Large intestine (tissue), 3 donors: ENCODE data around the gene TLK1. TPM values are rescaled to one million over a fixed set of nuclear protein-coding genes. Genes with fewer than 3 reads are reported as not detected.
"Not testable (repeated sequence)": the region's sequence is repeated elsewhere in the genome, so short reads cannot be mapped to it uniquely, and the experiment has no call there.

Experiments
- DNase-seq, 2 donors: peaks; one replicate each; pipeline versions ENCODE4 v3.0.0 to v3.0.0-alpha.2; 2013
- H3K27ac ChIP-seq: one replicate; pipeline ENCODE4 v1.5.1; 2013; ENCODE audit warnings: low read length
- H3K27me3 ChIP-seq: 2 replicates; pipeline ENCODE4 v1.6.1; 2013; ENCODE audit warnings: low read length; ENCODE audit not compliant: control insufficient read depth, insufficient read depth
- H3K36me3 ChIP-seq: 2 replicates; pipeline ENCODE4 v1.6.1; 2013; ENCODE audit warnings: low read length; ENCODE audit not compliant: control insufficient read depth, insufficient read depth
- H3K4me1 ChIP-seq: one replicate; pipeline ENCODE4 v1.6.1; 2013; ENCODE audit warnings: low read length; ENCODE audit not compliant: control insufficient read depth, insufficient read depth
- H3K4me3 ChIP-seq: one replicate; pipeline ENCODE4 v1.5.1; 2013; ENCODE audit warnings: low read length
- H3K9me3 ChIP-seq: one replicate; pipeline ENCODE4 v1.6.1; 2013; ENCODE audit warnings: mild to moderate bottlenecking, low read depth, low read length, moderate library complexity; ENCODE audit not compliant: control insufficient read depth
- WGBS: methylation state at CpG from one replicate; pipeline ENCODE4 v1.1.5; 2013; ENCODE audit warnings: low lambda C conversion rate; ENCODE audit not compliant: insufficient coverage; 5-methylcytosine and 5-hydroxymethylcytosine counted together
- polyA plus RNA-seq: library from polyadenylated mRNA; unstranded; fragments of 120-200 nt; gene quantifications from one replicate; pipeline ENCODE4 v1.2.1, GENCODE V29; 2013

The TLK1 gene
- polyA plus RNA-seq, 1 donor: 32.8 TPM

DNA sequence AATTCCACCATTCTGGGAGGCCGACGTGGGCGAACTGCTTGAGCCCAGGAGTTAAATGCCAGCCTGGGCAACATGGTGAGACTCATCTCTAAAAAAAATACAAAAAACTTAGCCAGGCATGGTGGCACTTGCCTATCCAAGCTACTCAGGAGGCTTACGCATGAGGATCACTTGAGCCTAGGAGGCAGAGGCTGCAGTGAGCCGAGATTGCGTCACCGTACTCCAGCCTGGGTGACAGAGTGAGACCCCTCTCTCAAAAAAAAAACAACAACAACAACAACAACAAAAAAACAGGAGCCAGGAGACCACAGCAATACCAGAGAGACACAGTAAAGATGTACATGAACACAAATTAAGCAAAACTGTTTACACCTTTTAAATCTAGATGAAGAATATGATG, 52.9 kb downstream of the TLK1 start:
- no peak overlapping the region for H3K4me3 ChIP-seq
- H3K4me1 ChIP-seq: no peaks in the 10 kb centered on the region
- H3K36me3 ChIP-seq: peaks cover 2% of the 10 kb centered on the region
- WGBS: no CpG with 5 or more reads among the region's 7 CpGs
- H3K9me3 ChIP-seq: no peaks in the 10 kb centered on the region
- no peak for DNase-seq
- H3K27me3 ChIP-seq: no peaks in the 10 kb centered on the region
- no peak overlapping the region for H3K27ac ChIP-seq

DNA sequence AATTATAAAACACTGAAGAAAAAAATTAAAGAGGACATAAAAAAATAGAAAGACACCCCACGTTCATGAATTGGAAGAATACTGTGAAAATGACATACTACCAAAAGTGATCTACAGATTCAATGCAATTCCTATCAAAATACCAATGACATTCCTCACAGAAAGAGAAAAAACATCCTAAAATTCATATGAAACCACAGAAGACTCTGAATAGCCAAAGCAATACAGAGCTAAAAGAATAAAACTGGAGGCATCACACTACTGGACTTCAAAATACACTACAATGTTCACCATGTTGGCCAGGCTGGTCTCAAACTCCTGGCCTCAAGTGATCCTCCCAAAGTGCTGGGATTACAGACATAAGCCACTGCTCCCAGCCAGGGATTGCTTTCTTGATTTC, 56.3 kb downstream of the TLK1 start:
- WGBS: no CpG with 5 or more reads among the region's 1 CpG
- Histone ChIP-seq H3K27ac (no peak overlapping the region), H3K9me3 (no peaks in the 10 kb centered on the region), H3K27me3 (no peaks in the 10 kb centered on the region), H3K4me3 (no peak overlapping the region), H3K36me3 (peaks cover 5% of the 10 kb centered on the region), H3K4me1 (no peaks in the 10 kb centered on the region)
- no peak for DNase-seq

DNA sequence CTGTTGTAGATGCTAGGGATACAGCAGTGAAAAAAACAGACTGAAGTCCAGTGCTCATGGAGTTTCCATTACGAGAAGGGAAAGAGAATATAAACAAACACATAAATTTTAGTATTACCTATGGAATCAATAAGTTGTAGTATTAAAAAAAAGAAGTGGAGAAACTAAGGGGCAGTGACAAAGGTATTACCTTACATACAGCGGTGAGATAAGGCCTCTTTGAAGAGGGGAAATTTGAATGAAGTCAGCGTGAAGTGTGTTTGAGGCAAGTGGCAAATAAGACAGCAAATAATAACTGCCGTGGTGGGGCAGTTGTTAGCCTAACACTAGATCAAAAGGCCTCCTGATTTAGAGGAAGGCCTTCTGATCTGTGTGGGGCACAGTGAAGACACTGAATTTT, 57.9 kb downstream of the TLK1 start:
- no peaks in the 10 kb centered on the region for H3K27me3 ChIP-seq
- no peaks in the 10 kb centered on the region for H3K4me1 ChIP-seq
- H3K4me3 ChIP-seq: no peak overlapping the region
- no peak overlapping the region for H3K27ac ChIP-seq
- H3K9me3 ChIP-seq: peaks cover 2% of the 10 kb centered on the region
- peaks cover 5% of the 10 kb centered on the region for H3K36me3 ChIP-seq
- WGBS: 35% methylated on average over 2 of the region's 4 CpGs
- no peak for DNase-seq

DNA sequence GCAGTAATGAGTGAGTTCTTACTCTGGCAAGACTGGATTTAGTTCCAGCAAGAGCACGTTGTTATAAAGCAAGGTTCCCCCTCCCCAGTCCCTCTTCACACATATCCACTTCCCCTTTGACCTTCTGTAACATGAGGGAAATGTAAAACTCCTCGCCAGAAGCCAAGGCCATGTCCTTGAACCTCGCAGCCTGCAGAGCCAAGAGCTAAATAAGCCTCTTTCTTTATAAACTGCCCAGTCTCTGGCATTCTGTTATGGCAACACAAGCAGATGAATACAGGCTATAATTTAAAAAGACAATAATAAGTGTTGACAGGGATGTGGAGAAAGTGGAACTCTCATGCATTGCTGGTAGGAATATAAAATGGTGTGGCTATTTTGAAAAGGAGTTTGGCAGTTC, 60.3 kb downstream of the TLK1 start:
- no CpG with 5 or more reads among the region's 3 CpGs for WGBS
- no peaks in the 10 kb centered on the region for H3K27me3 ChIP-seq
- H3K27ac ChIP-seq: no peak overlapping the region
- H3K9me3 ChIP-seq: peaks cover 12% of the 10 kb centered on the region
- DNase-seq: no peak
- no peaks in the 10 kb centered on the region for H3K4me1 ChIP-seq
- H3K4me3 ChIP-seq: no peak overlapping the region
- peaks cover 5% of the 10 kb centered on the region for H3K36me3 ChIP-seq

DNA sequence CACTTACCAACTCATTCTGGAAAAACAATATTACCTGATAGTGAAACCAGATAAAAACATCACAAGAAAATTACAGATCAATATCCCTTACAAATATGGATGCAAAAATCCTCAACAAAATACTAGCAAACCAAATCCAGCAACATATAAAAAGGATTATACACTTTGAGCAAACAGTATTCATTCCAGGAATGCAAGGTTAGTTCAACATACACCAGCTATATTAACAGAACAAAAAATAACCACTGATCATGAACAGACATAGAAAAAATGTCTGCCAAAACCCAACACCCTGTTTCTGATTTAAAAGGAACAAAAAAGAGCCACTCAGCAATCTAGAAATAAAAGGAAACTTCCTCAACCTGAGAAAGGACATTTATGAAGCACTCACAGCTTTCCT, 62.1 kb downstream of the TLK1 start:
- no peak overlapping the region for H3K4me3 ChIP-seq
- H3K36me3 ChIP-seq: peaks cover 5% of the 10 kb centered on the region
- H3K4me1 ChIP-seq: no peaks in the 10 kb centered on the region
- no peak overlapping the region for H3K27ac ChIP-seq
- DNase-seq: no peak
- H3K27me3 ChIP-seq: no peaks in the 10 kb centered on the region
- peaks cover 12% of the 10 kb centered on the region for H3K9me3 ChIP-seq

DNA sequence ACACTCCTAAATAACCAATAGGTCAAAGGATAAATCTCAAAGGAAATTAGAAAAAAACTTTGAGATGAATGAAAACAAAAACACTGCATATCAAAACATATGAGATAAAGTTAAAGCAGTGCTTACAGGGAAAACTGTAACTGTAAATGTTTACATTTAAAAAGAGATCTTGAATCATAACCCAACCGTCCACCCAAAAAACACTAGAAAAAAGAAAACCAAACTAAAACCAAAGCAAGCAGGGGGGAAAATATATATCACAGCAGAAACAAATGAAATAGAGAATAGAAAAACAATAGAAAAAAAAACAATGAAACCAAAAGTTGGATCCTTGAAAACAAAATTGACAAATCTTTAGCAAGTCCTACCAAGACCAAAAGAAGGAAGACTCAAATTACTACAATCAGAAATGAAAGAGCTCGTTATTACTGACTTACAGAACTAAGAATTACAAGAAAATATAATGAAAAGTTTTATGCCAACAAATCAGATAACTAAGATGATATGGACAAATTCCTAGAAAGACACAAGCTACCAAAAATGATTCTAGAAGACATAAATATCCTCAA, 65.6 kb downstream of the TLK1 start:
- peaks cover 4% of the 10 kb centered on the region for H3K36me3 ChIP-seq
- no peaks in the 10 kb centered on the region for H3K27me3 ChIP-seq
- WGBS: 88% methylated on average over 1 of the region's 2 CpGs
- no peak overlapping the region for H3K4me3 ChIP-seq
- DNase-seq: no peak
- peaks cover 12% of the 10 kb centered on the region for H3K9me3 ChIP-seq
- no peak overlapping the region for H3K27ac ChIP-seq
- no peaks in the 10 kb centered on the region for H3K4me1 ChIP-seq

DNA sequence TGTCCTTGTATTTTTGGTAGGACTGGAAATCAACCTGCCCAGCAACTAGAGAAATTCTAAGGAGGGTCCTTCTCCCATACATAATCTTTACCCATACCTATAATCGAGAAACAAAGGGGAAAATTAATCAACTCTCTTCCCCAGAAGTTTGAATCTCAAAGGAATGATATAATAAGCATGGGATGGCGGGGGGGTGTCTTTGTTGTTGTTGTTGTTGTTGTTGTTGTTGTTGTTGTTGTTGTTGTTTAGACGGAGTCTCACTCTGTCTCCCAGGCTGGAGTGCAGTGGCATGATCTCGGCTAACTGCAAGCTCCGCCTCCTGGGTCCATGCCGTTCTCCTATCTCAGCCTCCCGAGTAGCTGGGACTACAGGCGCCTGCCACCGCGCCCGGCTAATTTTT, 69.2 kb downstream of the TLK1 start:
- H3K27me3 ChIP-seq, H3K36me3 ChIP-seq, H3K9me3 ChIP-seq, H3K4me1 ChIP-seq, H3K27ac ChIP-seq, H3K4me3 ChIP-seq, DNase-seq: not testable (repeated sequence)
- 100% methylated on average over 1 of the region's 11 CpGs for WGBS

DNA sequence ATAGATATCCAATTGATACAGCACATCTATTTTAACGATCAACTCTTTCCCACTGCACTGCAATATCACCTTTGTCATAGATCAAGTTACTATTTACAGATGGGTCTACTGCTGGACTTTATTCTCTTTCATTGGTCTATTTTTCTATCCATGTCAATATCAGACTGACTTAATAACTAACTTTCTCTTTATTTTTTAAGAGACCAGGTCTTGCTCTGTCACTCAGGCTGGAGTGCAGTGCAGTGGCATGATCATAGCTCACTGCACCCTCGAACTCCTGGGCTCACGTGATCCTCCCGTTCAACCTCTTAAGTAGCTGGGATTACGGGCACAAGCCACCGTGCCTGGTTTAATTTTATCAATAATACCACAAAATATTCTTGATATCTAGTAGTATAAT, 71.2 kb downstream of the TLK1 start:
- 80% methylated on average over 2 of the region's 6 CpGs for WGBS
- Histone ChIP-seq H3K36me3 (peaks cover 3% of the 10 kb centered on the region), H3K9me3 (no peaks in the 10 kb centered on the region), H3K4me1 (no peaks in the 10 kb centered on the region), H3K4me3 (no peak overlapping the region), H3K27me3 (no peaks in the 10 kb centered on the region), H3K27ac (no peak overlapping the region)
- DNase-seq: no peak

DNA sequence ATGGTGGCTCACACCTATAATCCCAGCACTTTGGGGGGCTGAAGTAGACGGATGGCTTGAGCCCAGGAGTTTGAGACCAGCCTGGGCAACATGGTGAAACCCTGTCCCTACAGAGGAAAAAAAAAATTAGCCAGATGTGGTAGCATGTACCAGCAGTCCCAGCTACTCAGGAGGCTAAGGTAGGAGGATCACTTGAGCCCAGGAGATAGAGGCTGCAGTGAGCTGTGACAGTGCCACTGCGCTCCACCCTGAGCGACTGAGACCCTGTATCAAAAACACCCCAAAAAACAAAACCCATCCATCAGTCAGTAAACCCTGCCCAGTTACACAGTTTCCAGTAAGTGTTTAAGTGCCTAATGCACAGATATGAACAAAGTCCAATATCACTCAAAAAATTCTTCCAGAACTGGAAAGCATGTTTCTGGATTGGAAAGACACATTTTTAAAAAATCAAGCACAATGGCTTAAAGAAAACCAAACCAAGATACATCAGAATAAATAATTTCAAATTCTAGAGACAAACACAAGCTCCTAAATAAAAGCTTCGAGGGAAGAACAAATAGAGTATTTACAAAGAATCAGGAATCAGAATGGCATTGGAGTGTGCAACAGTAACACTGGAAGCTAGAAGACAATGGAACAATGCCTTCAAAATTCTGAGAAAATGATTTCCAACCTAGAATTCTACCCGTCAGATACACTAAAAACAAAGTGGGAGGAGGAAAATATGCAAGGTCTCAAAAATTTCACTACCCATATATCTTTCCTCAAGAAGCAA, 72.4 kb downstream of the TLK1 start:
- H3K27me3 ChIP-seq: no peaks in the 10 kb centered on the region
- no peaks in the 10 kb centered on the region for H3K9me3 ChIP-seq
- no peak overlapping the region for H3K4me3 ChIP-seq
- no peak for DNase-seq
- 100% methylated on average over 1 of the region's 5 CpGs for WGBS
- H3K36me3 ChIP-seq: peaks cover 3% of the 10 kb centered on the region
- H3K27ac ChIP-seq: no peak overlapping the region
- H3K4me1 ChIP-seq: no peaks in the 10 kb centered on the region

DNA sequence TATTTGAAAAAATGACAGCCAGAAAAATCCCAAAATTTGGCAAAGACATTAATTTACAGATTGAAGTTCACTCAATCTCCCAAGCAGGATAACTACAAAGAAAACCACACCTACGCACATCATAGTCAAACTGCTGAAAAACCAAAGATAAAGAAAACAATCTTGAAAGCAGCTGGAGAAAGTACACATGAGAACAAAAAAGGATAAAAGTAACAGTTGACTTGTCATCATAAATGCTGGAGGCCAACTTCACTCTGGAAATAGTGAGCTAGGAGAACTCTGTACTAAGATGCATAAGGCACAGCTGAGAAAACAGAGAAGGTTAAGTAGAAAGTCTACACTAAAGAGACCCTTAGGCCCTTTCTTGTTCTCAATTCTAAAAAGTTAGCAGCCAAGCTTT, 73.1 kb downstream of the TLK1 start:
- 100% methylated on average over 1 of the region's 1 CpG for WGBS
- no peaks in the 10 kb centered on the region for H3K4me1 ChIP-seq

More for the DNA sequence above, 73.1 kb downstream of the TLK1 start:
- Histone ChIP-seq H3K27ac (no peak overlapping the region), H3K9me3 (no peaks in the 10 kb centered on the region), H3K4me3 (no peak overlapping the region), H3K36me3 (peaks cover 3% of the 10 kb centered on the region), H3K27me3 (no peaks in the 10 kb centered on the region)
- DNase-seq: no peak
